SK-N-SH (cell line): ENCODE data around the gene NMNAT2. TPM values are rescaled to one million over a fixed set of nuclear protein-coding genes. Genes with fewer than 3 reads are reported as not detected.

Experiments used
- CTCF ChIA-PET: fragments of 300-600, 350-600 bp; formaldehyde crosslinking; extraction: SDS; loops from one replicate; lab custom pipeline; 2021; lab: Yijun Ruan, JAX
- POLR2A ChIA-PET: fragments of 350-600 bp; sonication (Branson Sonifier 250); formaldehyde crosslinking; extraction: SDS; loops from one replicate; lab custom pipeline; 2020; ENCODE audit warnings: antibody characterized with exemption, inconsistent platforms; lab: Yijun Ruan, JAX
- DNase-seq: peaks from one replicate; pipeline ENCODE4 v3.0.0; 2012
- H2AFZ ChIP-seq: fragments of 200-600 bp; sonication (generic); 2 replicates; pipeline ENCODE4 v1.8.1; 2016; ENCODE audit warnings: antibody characterized with exemption, mild to moderate bottlenecking, low read depth
- H3F3A ChIP-seq: fragments of 200-600 bp; sonication (generic); replicated peaks from 2 replicates; pipeline ENCODE3; 2016; ENCODE audit warnings: antibody characterized with exemption, mild to moderate bottlenecking; ENCODE audit not compliant: insufficient read depth
- H3K27ac ChIP-seq, 2 experiments: fragments of 200-500 bp in 1 of 2; fragments of 200-600 bp in 1 of 2; sonication (Bioruptor generic) in 1 of 2; sonication (generic), shearing (Covaris generic) in 1 of 2; 2 replicates each; pipeline versions ENCODE4 v1.5.1 to v1.6.1; 2014 to 2016; ENCODE audit warnings: low read depth in 2 of 2, inconsistent platforms in 1 of 2, low read length in 1 of 2, mild to moderate bottlenecking in 1 of 2, mixed read lengths in 1 of 2
- H3K27me3 ChIP-seq: fragments of 200-600 bp; sonication (generic), shearing (Covaris generic); 2 replicates; pipeline ENCODE4 v1.6.1; 2016; ENCODE audit warnings: mixed run types; ENCODE audit not compliant: insufficient read depth
- H3K36me3 ChIP-seq, 2 experiments: fragments of 200-500 bp in 1 of 2; fragments of 200-600 bp in 1 of 2; sonication (Bioruptor generic) in 1 of 2; sonication (generic) in 1 of 2; replicated peaks in 1 of 2; 2 replicates each; pipeline versions ENCODE3 to v1.5.1; 2014 to 2016; ENCODE audit warnings: low read length in 1 of 2, mild to moderate bottlenecking in 1 of 2; ENCODE audit not compliant: insufficient read depth in 2 of 2, control insufficient read depth in 1 of 2
- H3K4me1 ChIP-seq, 2 experiments: fragments of 200-500 bp in 1 of 2; fragments of 200-600 bp in 1 of 2; sonication (Bioruptor generic) in 1 of 2; sonication (generic), shearing (Covaris generic) in 1 of 2; 2 replicates each; pipeline versions ENCODE4 v1.5.1 to v1.6.1; 2014 to 2016; ENCODE audit warnings: low read depth in 1 of 2, low read length in 1 of 2, mixed run types in 1 of 2; ENCODE audit not compliant: insufficient read depth in 2 of 2, control insufficient read depth in 1 of 2
- H3K4me2 ChIP-seq: fragments of 200-600 bp; sonication (generic), shearing (Covaris generic); 2 replicates; pipeline ENCODE4 v1.6.1; 2017; ENCODE audit warnings: mixed run types
- H3K4me3 ChIP-seq, 2 experiments: fragments of 200-500 bp in 1 of 2; fragments of 200-600 bp in 1 of 2; sonication (Bioruptor generic) in 1 of 2; sonication (generic), shearing (Covaris generic) in 1 of 2; 2 replicates each; pipeline versions ENCODE4 v1.5.1 to v1.8.1; 2014 to 2016; ENCODE audit warnings: low read depth in 2 of 2, inconsistent platforms in 1 of 2, low read length in 1 of 2, mild to moderate bottlenecking in 1 of 2, mixed read lengths in 1 of 2, moderate library complexity in 1 of 2
- H3K79me2 ChIP-seq: fragments of 200-600 bp; sonication (generic); 2 replicates; pipeline ENCODE4 v1.8.1; 2017; ENCODE audit warnings: mild to moderate bottlenecking; ENCODE audit not compliant: insufficient read depth
- H3K9ac ChIP-seq: fragments of 200-600 bp; sonication (generic); 2 replicates; pipeline ENCODE4 v1.6.1; 2017; ENCODE audit warnings: mixed run types
- H3K9me2 ChIP-seq: fragments of 200-600 bp; sonication (generic); 2 replicates; pipeline ENCODE4 v1.6.1; 2017; ENCODE audit warnings: mixed run types
- H3K9me3 ChIP-seq: fragments of 200-600 bp; sonication (generic); 2 replicates; pipeline ENCODE4 v1.6.1; 2017; ENCODE audit warnings: mixed run types, mild to moderate bottlenecking, moderate library complexity
- H4K20me1 ChIP-seq: fragments of 200-600 bp; sonication (generic); 2 replicates; pipeline ENCODE4 v1.6.1; 2017; ENCODE audit warnings: mild to moderate bottlenecking, mixed run types; ENCODE audit not compliant: insufficient read depth
- ELF1 ChIP-seq: IDR thresholded peaks from 2 replicates; pipeline ENCODE4 v1.4.0; 2012
- EZH2phosphoT487 ChIP-seq: fragments of 200-600 bp; sonication (generic); IDR thresholded peaks from 2 replicates; pipeline ENCODE4 v1.6.1; 2017; ENCODE audit warnings: low read depth, mixed run types, mild to moderate bottlenecking, antibody characterized with exemption, moderate library complexity, borderline replicate concordance
- GATA2 ChIP-seq: sonication (generic); formaldehyde crosslinking; IDR thresholded peaks from 2 replicates; pipeline ENCODE4 v1.5.0; 2020; ENCODE audit warnings: mild to moderate bottlenecking, missing genetic modification reagents
- IRF3 ChIP-seq: fragments of 150-350 bp; IDR thresholded peaks from 2 replicates; pipeline ENCODE4 v1.6.1; 2016; ENCODE audit warnings: mild to moderate bottlenecking, low read depth, low read length
- JUND ChIP-seq: IDR thresholded peaks from 2 replicates; pipeline ENCODE4 v1.4.0; 2012
- MXI1 ChIP-seq: IDR thresholded peaks from 2 replicates; pipeline ENCODE4 v1.6.1; 2012; ENCODE audit warnings: mild to moderate bottlenecking, low read depth, low read length, improper control_type of control experiment
- NRF1 ChIP-seq: IDR thresholded peaks from 2 replicates; pipeline ENCODE4 v1.6.1; 2012; ENCODE audit warnings: low read depth, mild to moderate bottlenecking, low read length
- RAD21 ChIP-seq: IDR thresholded peaks from 2 replicates; pipeline ENCODE4 v1.6.1; 2012; ENCODE audit warnings: mild to moderate bottlenecking, low read length
- REST ChIP-seq: IDR thresholded peaks from 2 replicates; pipeline ENCODE4 v1.6.1; 2012; ENCODE audit warnings: mild to moderate bottlenecking, low read depth, low read length, moderate library complexity
- RFX5 ChIP-seq: IDR thresholded peaks from 2 replicates; pipeline ENCODE4 v1.6.1; 2012; ENCODE audit warnings: mild to moderate bottlenecking, improper control_type of control experiment, low read length
- TAF1 ChIP-seq: IDR thresholded peaks from 2 replicates; pipeline ENCODE4 v1.6.1; 2012; ENCODE audit warnings: low read depth, mild to moderate bottlenecking, low read length, moderate library complexity, borderline replicate concordance
- TCF12 ChIP-seq: IDR thresholded peaks from 2 replicates; pipeline ENCODE4 v1.4.0; 2012
- TEAD4 ChIP-seq: IDR thresholded peaks from 2 replicates; pipeline ENCODE4 v1.4.0; 2012; ENCODE audit warnings: mild to moderate bottlenecking, borderline replicate concordance; ENCODE audit not compliant: insufficient read depth
- USF2 ChIP-seq: fragments of 150-350 bp; IDR thresholded peaks from 2 replicates; pipeline ENCODE4 v1.6.1; 2017; ENCODE audit warnings: antibody characterized with exemption, low read length, low read depth, borderline replicate concordance
- WGBS: methylation state at CpG from one replicate; pipeline ENCODE4 v1.1.6; 2017; ENCODE audit warnings: low lambda C conversion rate; 5-methylcytosine and 5-hydroxymethylcytosine counted together
- polyA plus RNA-seq, 3 experiments: library from polyadenylated mRNA; depleted of rRNA; stranded (reverse); fragments of >200 nt; gene quantifications; 2 replicates each; pipeline ENCODE4 v1.2.3, GENCODE V29; 2012
- TF ChIP-seq, protein P1 (sequence below): IDR thresholded peaks from 2 replicates; pipeline ENCODE4 v1.4.0; 2012; ENCODE audit warnings: low read depth
- TF ChIP-seq, protein P2 (sequence below): IDR thresholded peaks from 2 replicates; pipeline ENCODE4 v1.4.0; 2012; ENCODE audit warnings: low read depth, borderline replicate concordance
- TF ChIP-seq, protein P3 (sequence below): fragments of 200-600 bp; sonication (generic); IDR thresholded peaks from 2 replicates; pipeline ENCODE4 v1.6.1; 2017; ENCODE audit warnings: antibody characterized with exemption, mild to moderate bottlenecking, moderate library complexity
- TF ChIP-seq, protein P4 (sequence below): IDR thresholded peaks from 2 replicates; pipeline ENCODE4; 2012

The NMNAT2 gene
- polyA plus RNA-seq, 1 of the 3 experiments (the other 2 are of a cell fraction), result 0.07 TPM

- H3K27ac ChIP-seq, result no peak overlapping the region
- no peaks in the 10 kb centered on the region for H3K9me3 ChIP-seq
- H3F3A ChIP-seq, result no peaks in the 10 kb centered on the region
- H3K4me3 ChIP-seq, result no peak overlapping the region
- no peaks in the 10 kb centered on the region; the same call in 1 of the 2 replicates for H3K27me3 ChIP-seq
- DNase-seq, result no peak
- no peaks in the 10 kb centered on the region for H3K9me2 ChIP-seq
- POLR2A ChIA-PET, result no interaction called here
- no peaks in the 10 kb centered on the region for H4K20me1 ChIP-seq
- H3K4me1 ChIP-seq, result peaks cover 0 to 4% of the 10 kb centered on the region in 2 experiments; a peak in 1 of 4 replicates
- H3K4me2 ChIP-seq, result no peak overlapping the region
- H3K9ac ChIP-seq, result no peak overlapping the region
- 35% methylated on average over 2 of the region's 2 CpGs for WGBS
- H2AFZ ChIP-seq, result no peak overlapping the region
- TF ChIP-seq JUND, result no peak
- no peak for TF ChIP-seq RAD21
- no peak for TF ChIP-seq IRF3
- no peak for TF ChIP-seq MXI1
- TF ChIP-seq EZH2phosphoT487, result no peak
- TF ChIP-seq USF2, result no peak
- TF ChIP-seq, protein P1, sequence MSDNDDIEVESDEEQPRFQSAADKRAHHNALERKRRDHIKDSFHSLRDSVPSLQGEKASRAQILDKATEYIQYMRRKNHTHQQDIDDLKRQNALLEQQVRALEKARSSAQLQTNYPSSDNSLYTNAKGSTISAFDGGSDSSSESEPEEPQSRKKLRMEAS, result no peak
- no peak for TF ChIP-seq TAF1
- TF ChIP-seq TEAD4, result no peak
- TF ChIP-seq, protein P2, sequence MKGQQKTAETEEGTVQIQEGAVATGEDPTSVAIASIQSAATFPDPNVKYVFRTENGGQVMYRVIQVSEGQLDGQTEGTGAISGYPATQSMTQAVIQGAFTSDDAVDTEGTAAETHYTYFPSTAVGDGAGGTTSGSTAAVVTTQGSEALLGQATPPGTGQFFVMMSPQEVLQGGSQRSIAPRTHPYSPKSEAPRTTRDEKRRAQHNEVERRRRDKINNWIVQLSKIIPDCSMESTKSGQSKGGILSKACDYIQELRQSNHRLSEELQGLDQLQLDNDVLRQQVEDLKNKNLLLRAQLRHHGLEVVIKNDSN, result no peak
- TF ChIP-seq GATA2 (CRISPR knock-in tag), result no peak
- TF ChIP-seq TCF12, result no peak
- TF ChIP-seq, protein P3, sequence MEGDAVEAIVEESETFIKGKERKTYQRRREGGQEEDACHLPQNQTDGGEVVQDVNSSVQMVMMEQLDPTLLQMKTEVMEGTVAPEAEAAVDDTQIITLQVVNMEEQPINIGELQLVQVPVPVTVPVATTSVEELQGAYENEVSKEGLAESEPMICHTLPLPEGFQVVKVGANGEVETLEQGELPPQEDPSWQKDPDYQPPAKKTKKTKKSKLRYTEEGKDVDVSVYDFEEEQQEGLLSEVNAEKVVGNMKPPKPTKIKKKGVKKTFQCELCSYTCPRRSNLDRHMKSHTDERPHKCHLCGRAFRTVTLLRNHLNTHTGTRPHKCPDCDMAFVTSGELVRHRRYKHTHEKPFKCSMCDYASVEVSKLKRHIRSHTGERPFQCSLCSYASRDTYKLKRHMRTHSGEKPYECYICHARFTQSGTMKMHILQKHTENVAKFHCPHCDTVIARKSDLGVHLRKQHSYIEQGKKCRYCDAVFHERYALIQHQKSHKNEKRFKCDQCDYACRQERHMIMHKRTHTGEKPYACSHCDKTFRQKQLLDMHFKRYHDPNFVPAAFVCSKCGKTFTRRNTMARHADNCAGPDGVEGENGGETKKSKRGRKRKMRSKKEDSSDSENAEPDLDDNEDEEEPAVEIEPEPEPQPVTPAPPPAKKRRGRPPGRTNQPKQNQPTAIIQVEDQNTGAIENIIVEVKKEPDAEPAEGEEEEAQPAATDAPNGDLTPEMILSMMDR, result no peak
- TF ChIP-seq ELF1, result no peak
- no peak for TF ChIP-seq REST
- TF ChIP-seq RFX5, result no peak
- TF ChIP-seq, protein P4, sequence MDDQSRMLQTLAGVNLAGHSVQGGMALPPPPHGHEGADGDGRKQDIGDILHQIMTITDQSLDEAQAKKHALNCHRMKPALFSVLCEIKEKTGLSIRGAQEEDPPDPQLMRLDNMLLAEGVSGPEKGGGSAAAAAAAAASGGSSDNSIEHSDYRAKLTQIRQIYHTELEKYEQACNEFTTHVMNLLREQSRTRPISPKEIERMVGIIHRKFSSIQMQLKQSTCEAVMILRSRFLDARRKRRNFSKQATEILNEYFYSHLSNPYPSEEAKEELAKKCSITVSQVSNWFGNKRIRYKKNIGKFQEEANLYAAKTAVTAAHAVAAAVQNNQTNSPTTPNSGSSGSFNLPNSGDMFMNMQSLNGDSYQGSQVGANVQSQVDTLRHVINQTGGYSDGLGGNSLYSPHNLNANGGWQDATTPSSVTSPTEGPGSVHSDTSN, result no peak
- TF ChIP-seq NRF1, result no peak
- TF ChIP-seq, all 33 proteins: peak for 0
- Histone ChIP-seq H3K36me3 (no peaks in the 10 kb centered on the region), H3K79me2 (no peaks in the 10 kb centered on the region)
- CTCF ChIA-PET, result interaction anchor here (0.7 kb wide), 1 partner anchor 211 kb away, joined by 3 read pairs; no protein-coding TSS in a partner anchor
Observed at GRCh38 chr1:183365676-183366075, 52.5 kb downstream of the NMNAT2 start.
